Measurements from ENCODE around the gene KCNN3. TPM values are rescaled to one million over a fixed set of nuclear protein-coding genes. Genes with fewer than 3 reads are reported as not detected.

The KCNN3 gene
- total and polyA plus RNA-seq, 2 donors (not counting 1 experiment from before 2014, with no cell fraction given) = 0.17 to 0.82 TPM

- Mint-ChIP-seq H3K27ac (no peak overlapping the region), H3K27me3 (peaks cover 49% of the 10 kb centered on the region), H3K4me3 (no peak overlapping the region), H3K4me1 (peaks cover 69% of the 10 kb centered on the region), H3K9me3 (ENCODE audit: insufficient read depth) (no peaks in the 10 kb centered on the region)
- no peak overlapping the region for H2AFZ ChIP-seq (ENCODE audit: insufficient read depth, low read depth, low read length, poor library complexity, severe bottlenecking)
- no peak overlapping the region for H3K4me2 ChIP-seq (replicated peaks; ENCODE audit: low read depth, low read length, poor library complexity, severe bottlenecking)
- no peaks in the 10 kb centered on the region for H4K20me1 ChIP-seq (ENCODE audit: control insufficient read depth, insufficient read depth, low read length, poor library complexity, severe bottlenecking)
- ATAC-seq (ENCODE audit: low read depth) (no peak), DNase-seq (no peak)
- ChIA-PET CTCF (interaction anchor here (0.6 to 2.0 kb wide), 6 partner anchors 9 to 446 kb away, joined by 3 to 6 read pairs (median 4); no protein-coding TSS in a partner anchor), POLR2A (interaction anchor here (1.1 kb wide), 1 partner anchor 11 kb away, joined by 3 read pairs; no protein-coding TSS in a partner anchor)
- H3K27me3 ChIP-seq (replicated peaks in 1 of 4; ENCODE audit: control extremely low read depth in 1 of 4, control insufficient read depth in 3 of 4, insufficient read depth in 4 of 4, low read length in 3 of 4) = peaks cover 0 to 43% (median 18%) of the 10 kb centered on the region in 4 experiments
- peaks cover 0 to 16% (median 0%) of the 10 kb centered on the region in 3 donors for H3K9me3 ChIP-seq (ENCODE audit: control extremely low read depth in 1 of 3, control insufficient read depth in 2 of 3, insufficient read depth in 1 of 3, low read length in 2 of 3)
- no peaks in the 10 kb centered on the region for H3K79me2 ChIP-seq (ENCODE audit: control insufficient read depth, insufficient read depth, low read length)
- TF ChIP-seq EZH2 (IDR thresholded peaks at IDR 0.05; ENCODE audit: borderline replicate concordance, insufficient read depth, low read depth, low read length, poor library complexity, severe bottlenecking) (no peak), CTCF (IDR thresholded peaks at IDR 0.05) (no peak)
- no peak overlapping the region for H3K4me3 ChIP-seq (ENCODE audit: control extremely low read depth in 1 of 5, extremely low read depth in 1 of 5, insufficient read depth in 1 of 5, low read depth in 2 of 5, low read length in 4 of 5)
- intact Hi-C loops (cut with micrococcal nuclease) = no loop called here
- H3K4me1 ChIP-seq (ENCODE audit: control insufficient read depth in 2 of 2, insufficient read depth in 2 of 2, low read length in 2 of 2) = peaks cover 49 to 71% of the 10 kb centered on the region in 2 donors
- 40% methylated on average over 18 of the region's 25 CpGs for WGBS (ENCODE audit: insufficient coverage)
- H3K36me3 ChIP-seq (replicated peaks in 1 of 2; ENCODE audit: control extremely low read depth in 1 of 2, control insufficient read depth in 1 of 2, extremely low read depth in 1 of 2, insufficient read depth in 2 of 2, low read length in 1 of 2) = no peaks in the 10 kb centered on the region
- no peak overlapping the region for H3K27ac ChIP-seq (ENCODE audit: low read length in 2 of 2)
- no peak overlapping the region for H3K9ac ChIP-seq (ENCODE audit: low read length)
Observed at GRCh38 chr1:154867064-154867825, 2.8 kb downstream of the KCNN3 start.

Measured in B cell (primary cell).